Measurements from ENCODE around the gene CTRB2.
"Not testable (repeated sequence)": the region's sequence is repeated elsewhere in the genome, so short reads cannot be mapped to it uniquely, and the experiment has no call there.

CTRB2 gene

DNA sequence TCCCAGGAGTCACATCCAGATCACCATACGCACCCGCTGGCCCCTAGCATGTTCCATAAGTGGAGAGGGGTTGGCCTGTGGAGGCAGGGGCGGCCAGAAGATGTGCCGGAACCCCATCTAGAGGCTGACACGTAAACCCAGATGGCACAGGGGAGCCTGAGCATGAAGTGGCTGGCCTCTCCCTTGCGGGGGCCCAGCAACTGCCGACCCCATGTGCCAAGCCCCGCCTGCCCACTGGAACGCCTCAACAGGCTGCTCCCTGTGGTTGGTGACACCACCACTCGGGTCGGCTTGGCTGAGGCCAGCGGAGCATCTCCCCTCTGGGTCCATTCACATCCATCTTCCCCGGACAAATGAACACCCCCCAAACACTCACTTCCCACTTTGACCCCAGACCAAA lies 35.0 kb upstream of the CTRB2 start:
- no peak for DNase-seq

DNA sequence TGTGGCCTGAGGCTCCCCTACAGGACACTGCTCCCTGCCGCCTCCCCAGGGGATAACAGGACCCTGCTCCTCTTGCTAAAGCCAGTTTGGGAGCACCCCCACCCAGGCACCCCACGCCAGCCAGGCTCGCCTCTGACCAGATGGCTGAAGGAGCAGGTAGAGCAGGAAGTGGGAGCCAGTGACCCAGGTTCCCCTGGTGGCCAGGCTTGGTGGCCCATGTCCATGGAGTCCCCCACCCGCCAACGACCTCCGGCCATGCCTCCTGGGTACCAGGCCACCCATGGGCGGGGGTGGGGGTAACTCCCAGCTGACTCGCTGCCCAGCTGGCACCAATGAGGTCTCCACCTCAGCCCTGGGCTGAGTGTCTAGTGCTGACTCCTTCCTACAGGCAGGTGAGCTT lies 34.5 kb upstream of the CTRB2 start:
- no peak for DNase-seq

DNA sequence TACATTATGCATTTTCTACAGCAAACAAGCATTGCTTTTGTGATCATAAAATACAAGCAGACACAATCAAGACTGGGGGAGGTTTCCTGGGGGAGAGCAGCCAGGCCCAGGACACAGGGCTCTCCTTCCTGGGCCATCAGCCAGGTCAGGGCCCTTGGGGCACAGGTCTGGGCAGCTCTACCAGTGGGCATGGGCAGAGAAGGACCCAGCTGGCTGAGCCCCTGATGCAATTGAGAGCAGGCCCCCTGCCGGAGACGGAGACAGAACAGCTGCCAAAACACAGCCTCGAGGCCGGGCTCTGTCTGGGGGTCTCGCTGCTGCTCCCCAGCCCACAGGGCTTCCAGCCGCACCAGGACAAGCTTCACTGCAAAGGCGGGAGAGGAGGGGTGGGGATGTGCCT lies 33.7 kb upstream of the CTRB2 start:
- DNase-seq = not testable (repeated sequence)

DNA sequence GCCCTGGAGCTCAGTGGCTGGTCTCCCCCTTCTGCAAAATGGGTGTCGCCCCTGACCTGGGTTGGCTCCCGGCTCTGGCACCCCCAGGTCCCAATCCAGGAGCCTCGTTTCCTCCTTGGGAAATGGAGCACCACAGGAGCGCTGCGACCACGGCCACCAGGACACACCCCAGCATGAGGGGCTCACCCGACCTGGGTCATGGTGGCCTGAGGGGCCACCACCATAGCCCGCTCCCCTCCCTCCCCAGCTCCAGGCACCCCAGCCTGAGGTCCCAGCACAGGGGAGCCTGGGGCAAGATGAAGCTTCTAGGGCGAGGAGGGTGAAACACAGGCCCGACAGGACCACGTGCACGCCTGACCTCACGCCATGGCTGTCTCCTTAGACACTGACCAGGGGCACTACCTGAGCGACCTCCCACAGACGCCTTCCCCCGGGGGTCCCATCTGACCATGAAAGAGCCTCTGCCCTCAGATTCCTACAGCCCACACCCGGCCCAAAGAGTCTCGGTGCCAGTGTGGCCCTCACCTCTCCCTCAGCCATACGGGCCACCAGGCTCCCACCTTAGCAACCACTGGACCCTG lies 32.7 kb upstream of the CTRB2 start:
- no peak for DNase-seq

DNA sequence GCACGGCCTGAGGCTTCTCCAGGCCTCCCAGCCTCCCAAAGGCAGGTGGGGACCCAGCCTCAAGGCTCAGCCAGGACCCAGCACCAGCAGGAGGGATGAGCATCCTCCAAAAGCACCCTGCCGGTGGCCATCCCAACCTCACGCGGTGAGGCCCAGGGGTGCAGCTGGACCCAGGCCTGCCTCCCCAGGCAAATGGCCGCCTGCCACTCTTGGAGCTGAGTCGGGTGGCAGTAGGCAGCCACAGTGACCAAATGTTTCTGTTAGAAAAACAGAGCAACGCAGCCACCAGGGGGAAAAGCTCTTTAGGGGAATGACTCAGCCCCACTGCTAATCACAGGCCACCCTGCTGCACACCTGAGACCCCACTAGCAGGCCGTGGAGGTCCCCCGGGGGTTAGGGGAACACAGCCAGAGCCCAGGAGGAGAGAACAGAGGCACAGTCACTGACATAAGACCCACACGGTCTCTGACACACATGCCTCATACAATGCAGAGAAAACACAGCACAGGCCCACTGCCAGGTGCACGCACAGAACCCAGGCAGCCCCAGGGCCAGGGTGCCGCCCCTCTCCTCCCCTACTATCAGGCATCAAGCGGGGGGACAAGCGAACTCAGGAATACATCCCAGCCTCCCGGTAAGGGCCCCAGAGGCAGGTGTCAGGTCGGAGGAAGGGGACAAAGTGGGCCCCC lies 32.0 kb upstream of the CTRB2 start:
- no peak for DNase-seq

DNA sequence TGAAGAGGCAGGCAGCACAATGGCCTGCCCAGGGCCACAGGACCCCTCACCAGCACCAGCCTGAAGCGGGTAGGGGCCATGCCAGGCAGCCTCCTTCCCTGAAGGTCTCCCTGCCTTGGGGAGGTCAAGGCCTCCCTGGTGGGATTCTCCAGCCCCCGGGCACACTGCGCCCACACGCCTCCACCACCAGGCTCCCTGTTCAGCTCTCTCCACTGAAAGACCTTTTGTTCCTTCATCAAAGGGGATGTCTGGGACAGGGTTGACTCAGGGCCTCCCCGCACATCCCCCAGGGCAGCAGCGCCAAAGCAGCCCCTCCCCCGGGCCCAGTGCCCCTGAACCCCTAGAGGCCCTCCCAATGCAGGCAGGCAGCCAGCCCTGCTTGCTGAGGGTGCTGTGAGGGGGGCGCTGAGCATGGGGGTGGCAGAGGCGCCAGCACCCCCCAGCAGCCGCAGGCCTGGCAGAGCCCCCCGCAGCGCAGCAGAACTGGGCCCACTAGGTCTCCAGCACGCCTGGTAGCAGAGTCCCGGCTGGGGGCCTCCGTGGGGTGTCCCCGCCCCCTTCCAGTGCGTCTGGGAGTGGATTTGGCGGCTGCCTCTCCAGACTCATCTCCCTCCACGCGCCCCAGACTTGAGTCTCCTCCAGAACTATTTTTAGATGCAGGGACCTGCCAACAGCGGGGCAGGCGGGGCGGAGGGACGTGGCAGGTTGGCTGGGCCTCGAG lies 31.3 kb upstream of the CTRB2 start:
- no peak for DNase-seq

DNA sequence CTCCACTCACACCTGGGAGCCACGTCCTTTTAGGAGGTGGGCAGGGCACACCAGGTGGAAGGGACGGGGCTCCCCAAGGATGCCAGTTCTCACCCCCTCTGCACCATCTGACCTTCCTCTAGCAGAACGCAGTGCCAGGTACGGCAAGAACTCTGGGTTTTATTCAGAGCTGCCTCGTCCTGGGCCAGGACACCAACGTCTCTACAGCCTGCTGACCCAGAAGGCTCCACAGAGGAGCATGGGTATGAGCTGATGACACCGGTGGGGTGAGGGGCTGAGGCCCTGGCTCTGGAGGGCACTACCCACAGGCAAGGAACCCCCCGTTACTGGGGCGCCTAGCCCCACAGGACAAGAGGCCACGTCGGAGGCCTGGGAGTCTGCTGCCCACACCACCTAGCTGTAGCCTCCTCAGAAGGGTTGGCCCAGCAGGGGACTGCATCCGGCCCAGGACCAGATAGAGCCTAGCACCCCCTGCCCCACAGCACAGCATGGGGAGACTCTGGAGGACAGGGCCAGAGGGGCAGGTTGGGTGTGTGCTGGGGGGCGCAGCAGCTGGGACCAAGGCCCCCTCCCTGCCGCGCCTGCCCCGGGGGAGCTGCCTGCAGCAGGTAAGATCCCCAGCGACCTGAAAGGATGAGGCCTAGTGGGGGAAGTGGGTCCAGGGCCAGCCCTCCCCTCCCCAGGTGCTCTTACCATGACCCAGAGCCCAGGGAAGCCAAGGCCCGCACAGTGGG lies 30.6 kb upstream of the CTRB2 start:
- DNase-seq = no peak

DNA sequence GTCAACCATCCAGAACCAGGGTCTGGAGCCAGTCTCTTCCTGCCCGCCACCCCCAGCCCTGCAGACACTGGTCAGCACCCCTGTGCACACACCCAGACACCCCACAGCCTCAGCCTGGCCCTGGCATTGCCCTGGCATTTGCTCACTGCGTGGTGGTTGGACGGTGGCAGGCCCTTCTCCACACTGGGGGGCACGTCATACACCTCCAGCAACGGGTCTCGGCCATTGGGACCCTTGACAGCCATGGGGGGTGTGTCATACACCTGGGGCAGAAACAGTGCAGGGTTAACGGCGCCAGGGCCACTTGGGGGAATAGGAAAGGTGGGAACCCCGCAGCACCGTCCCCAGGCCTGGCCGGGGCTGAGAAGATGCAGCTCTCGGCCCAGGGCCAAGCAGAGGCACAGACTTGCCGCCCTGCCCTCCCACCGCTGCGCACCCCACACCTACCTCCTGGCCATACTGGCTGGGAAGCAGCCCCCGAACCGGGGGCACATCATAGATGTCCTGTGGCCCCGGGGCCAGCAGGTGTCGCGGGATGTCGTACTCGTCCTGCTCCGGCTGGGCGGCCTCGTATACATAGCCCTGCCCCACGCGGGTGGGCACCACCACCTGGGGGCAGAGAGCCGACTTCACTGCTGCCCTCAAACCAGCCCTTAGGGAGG lies 29.9 kb upstream of the CTRB2 start:
- no peak for DNase-seq

DNA sequence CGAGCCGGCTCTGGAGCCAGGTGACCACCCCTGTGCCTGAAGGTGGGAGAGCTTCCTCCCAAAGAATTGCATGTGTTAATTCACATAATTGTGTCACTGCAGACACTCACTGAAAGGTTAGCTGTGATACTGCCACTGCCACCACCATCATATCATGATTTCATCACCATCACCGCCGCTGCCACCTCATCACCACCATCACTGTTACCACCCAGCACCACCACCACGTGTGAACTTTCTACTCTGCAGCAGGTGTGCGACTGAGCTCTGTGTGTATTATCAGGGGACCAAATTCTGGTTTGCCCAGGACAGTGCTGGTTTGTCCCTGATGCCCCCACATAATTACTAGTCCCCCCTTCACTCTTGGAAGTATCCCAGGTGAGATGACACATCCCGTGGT lies 29.3 kb upstream of the CTRB2 start:
- DNase-seq = no peak

DNA sequence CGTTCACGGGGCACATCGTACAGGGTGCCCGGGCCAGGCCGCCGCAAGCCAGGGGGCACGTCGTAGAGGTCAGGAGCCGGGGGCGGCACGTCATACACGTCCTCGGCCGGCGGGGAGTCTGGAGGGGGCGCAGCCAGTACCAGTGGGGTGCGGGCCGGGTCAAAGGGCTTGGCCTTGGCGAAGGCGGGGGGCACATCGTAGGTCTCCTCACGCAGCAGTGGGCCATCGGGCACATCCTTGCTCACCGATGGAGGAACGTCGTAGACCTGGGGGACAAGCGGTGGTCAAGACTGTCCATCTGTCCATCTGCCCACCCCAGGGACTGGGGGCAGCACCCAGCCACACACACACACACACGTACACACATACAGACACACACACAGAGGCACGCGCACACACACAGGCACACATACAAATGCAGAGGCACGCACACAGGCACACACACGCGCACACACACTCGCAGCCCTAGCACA lies 28.8 kb upstream of the CTRB2 start:
- DNase-seq = no peak

DNA sequence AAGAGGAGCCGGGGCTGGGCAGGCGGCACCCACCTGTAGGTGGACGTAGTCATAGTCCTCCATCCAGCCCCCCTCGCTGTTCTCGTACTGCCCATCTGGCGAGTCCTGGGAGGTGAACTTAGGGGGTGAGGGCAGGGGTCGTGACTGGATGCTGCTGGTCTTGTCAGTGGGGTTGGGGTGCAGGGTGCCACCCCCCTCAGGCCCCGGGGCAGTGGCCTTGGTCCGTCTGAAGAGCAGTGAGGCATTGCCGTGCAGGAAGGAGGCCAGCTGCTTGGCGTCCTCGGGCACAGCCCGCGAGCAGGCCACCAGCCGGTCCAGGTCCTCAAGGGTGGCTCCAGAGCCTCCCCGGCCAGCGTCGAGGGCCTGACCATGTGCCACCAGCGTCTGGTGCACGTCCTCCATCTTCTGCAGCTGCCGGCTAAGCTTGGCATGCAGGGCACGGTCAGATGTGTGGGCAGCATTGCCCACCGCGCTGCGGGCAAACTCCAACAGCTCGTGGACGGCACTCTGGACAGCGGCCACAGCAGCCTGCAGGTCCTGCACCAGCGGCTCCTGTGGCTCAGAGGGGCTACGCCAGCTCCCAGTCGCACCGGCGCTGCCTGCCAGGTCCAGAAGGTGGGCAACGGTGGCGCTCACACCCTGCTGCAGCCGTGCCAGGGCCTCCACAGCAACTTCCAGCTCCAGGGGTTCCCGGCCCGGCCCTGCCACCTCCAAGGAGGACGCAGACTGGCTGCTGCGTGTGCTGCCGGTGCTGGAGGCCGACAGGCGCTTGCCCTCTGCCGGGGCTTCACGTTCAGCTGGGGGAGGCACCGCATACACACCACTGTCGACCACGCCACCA lies 28.1 kb upstream of the CTRB2 start:
- no peak for DNase-seq

DNA sequence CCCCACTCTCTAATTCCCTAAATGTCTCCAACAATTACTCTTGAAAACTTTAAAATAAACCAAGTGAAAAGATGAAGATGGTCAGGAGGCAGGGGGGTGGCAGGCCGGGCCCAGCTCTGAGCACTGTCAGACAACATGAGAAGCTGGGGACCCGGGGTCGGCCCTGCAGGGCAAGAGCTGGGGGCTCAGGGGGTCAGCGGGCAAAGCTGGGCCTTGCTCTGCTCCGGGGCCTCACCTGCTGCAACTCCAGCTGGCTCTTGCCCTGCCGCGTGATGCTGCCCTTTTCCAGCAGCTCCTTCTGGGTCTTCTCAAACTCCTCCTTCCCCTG lies 26.6 kb upstream of the CTRB2 start:
- no peak for DNase-seq

DNA sequence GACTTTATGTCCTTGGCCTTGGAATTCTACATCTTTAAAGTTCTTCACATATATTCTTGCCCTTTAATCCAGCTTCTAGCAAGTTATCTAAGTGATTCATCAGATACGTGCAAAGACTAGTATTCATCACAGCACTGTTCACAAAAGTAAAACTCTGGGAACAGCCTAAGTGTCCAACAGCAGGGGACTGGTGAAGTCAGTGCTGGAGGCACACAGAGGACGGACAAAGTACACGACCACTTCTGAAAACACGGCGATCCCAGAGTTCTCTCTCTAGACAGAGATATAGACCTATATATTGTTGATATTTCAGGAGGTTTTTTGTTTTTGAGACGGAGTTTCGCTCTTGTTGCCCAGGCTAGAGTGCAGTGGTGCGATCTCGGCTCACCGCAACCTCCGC lies 24.6 kb upstream of the CTRB2 start:
- no peak for DNase-seq

DNA sequence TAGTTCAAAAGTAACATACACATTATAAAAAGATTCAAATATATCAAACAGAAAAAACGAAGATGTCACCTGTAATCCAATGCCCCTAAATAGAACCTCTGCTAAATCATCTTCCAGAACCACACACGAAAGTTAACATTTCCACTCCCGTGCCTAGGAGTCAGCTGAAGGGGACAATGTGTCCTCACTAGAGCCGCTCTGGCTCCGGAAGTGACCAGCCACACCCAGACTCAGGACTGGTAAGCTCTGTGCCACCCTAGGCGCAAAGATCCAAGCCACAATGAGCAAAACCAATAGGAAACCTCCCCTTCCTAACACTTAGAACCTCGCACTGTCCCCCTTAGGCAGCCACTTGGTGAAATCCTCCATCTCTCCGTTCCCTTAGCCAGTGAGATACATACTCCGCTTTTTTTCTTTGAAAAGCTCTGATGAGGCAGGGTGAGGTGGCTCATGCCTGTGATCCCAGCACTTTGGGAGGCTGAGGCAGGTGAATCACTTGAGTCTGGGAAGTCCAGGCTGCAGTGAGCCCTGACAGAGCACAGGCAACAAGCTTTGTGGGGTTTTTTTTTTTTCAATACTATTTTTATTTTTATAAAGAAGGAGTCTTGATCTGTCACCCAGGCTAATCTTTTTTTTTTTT lies 23.6 kb upstream of the CTRB2 start:
- no peak for DNase-seq

DNA sequence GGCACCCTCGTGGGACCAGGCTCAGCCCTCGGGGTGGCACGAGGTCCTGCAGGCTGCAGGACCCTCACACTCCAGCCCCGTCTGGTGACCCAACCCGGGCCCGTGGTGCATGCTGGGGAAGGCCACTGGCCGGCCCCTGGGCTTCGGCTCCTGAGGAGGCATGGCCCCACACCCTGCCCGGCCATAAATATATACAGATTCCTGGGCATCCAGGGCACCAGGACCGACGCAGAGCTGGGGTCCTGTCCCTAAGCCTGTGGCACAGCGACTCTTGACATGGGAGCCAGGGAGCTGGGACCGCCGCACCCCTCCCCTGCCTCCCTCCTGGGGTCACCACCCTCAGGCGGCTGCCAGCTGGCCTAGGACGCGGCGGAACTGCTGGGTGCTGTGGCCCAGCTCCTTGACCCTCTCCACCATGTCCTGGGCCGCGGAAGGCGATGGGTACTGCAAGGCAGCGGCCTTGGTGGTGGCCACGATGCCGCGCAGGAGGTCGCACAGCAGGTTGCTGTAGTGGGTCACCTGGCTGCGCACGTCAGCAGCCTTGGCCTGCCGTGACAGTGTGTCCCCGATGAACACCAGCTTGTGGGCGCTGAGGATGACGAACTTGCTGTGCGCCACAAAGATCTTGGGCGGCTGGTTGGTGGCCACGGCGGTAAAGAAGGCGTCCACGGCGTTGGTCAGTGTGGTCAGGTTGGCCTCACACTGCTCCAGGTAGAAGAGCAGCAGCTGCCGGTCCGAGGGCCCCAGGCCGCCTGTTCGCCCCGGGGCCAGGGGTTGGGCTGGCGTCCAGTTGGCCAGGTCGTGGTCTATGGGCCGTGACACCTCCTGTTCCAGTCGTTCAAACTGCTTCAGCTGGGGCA lies 22.4 kb upstream of the CTRB2 start:
- no peak for DNase-seq

DNA sequence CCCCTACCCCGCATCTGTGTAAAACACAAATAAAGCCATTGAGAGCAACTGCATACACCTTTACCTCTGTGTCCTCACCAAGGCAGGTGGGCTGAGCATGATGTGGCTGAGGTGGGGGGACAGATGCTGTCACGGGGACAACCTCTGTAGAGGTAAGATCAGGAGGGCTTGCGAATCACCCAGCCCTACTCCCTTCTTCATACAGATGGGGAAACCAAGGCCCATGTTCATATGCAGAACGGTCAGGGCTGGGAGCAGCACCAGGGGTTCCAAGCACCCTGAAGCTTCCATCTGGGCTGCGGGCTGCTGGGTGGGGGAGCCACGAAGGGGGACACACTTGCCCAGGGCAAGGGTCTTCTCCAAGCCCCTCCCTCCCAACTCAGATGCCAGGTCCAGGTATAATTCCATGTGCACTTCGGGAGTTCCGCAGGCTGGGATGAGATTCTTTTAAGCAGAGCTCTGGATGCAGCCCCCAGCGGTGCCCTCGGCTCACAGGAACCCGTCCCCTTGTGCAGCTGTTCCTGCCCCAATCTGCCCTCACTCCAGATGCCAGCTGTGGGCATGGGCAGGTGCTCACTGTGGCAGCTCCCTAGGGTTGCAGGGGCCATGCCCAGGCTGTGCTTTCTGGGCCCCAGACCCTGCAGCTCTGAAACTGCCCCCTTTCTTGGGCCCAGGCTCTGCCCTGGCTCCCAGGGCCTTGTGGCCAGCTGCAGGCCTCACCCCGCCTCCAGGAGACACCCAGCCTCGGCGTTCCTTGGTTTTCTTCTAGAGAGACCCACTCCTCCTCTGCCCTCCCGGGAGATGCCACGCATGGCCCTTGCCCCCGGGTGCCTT lies 21.4 kb upstream of the CTRB2 start:
- no peak for DNase-seq

DNA sequence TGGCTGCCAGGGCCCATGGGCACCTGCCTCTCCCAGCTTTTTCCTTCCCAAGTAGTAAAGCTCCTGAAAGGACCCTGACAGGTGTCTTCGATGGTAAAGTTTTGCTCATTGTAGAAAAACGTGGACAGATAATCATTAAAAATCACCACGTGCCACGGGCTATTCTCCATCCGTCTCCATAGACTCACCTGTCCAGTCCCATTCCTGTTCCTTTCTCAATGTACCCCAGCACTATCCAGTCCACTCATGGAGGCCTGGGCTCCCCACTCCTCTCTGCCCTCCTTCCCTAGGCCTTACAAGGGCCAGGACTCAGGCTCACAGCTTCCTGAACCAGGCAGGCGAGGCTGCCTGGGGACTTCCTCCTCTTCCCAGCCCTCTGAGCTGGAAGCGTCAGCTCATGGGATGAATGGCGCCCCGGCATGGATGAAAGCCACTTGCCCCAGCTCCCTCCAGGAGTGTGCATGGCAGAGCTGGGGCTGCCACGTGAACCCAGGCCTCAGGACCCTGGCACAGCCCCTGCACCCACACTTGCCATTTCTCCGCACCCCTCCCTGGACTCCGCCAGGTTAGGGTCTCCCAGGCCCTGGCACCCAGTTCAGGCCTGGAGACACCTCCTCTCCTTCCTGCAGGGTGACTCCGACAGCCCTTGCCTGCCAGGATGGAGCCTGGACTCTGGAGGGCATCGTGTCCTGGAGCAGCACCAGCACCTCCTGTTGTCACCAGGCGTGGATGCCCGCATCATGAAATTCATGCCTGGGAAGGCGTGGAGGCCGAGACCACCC lies 20.6 kb upstream of the CTRB2 start:
- no peak for DNase-seq

DNA sequence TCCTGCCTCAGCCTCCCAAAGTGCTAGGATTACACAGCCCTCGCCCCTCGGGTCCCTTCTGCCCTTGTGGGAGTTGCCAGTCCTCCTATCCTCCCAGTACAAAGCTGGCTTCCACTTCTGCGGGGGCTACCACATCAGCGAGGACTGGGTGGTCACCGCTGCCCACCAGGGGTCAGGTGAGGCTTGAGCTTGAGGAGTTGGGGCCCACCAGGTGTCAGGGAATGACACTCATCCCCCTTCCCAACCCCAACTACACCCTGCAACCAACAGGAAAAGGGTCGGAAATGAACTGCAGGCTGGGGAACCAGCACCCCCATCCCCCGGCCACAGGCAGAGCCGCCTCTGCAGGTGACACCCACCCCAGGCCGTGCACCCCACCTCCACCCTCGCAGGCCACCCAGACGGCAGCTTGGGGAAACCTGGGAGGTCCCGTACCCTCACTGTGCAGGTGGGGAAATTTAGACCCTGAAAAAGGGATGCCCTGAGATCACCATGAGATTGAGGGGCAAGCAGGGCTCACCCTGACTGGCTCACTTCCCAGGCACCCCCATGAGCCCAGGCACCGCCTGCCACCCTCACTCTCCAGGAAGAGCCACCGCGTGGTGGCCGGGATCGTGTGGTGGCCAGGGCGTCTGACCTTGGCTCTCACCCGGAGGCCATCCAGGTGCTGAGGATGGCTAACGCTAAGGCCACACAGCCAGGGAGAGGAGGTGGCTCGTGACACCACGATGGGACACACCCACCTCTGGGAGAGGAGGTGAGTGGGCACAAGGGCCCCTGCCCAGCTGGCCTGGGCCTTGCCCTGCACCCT lies 19.8 kb upstream of the CTRB2 start:
- DNase-seq = no peak
